Activated CD8-positive, alpha-beta memory T cell treated with anti-CD3 and anti-CD28 coated beads, Interleukin-2, amount 50 U/mL, for 24 hours (primary cell): Measurements from ENCODE around the gene GUK1.

ENCODE experiments used
- DNase-seq: peaks from one replicate; pipeline ENCODE4 v3.0.0-alpha.2; 2020; ENCODE audit errors: extremely low read depth

The GUK1 gene

GRCh38 chr1:228149406-228150119, 9.5 kb downstream of the GUK1 start, which contains the start of gene GJC2:
TSS of gene GJC2 (plus strand) at chr1:228149930. CDS start at chr1:228157759, 7,829 bp downstream.
- DNase-seq = no peak

GRCh38 chr1:228150120-228150460, 10.0 kb downstream of the GUK1 start:
- no peak for DNase-seq

GRCh38 chr1:228150461-228151179, 10.5 kb downstream of the GUK1 start:
- no peak for DNase-seq

- no peak for DNase-seq
Observed at GRCh38 chr1:228151180-228151925, 11.3 kb downstream of the GUK1 start.

GRCh38 chr1:228152097-228152917, 12.2 kb downstream of the GUK1 start:
- no peak for DNase-seq

GRCh38 chr1:228152918-228153258, 12.8 kb downstream of the GUK1 start:
- DNase-seq = no peak

GRCh38 chr1:228154021-228154669, 14.1 kb downstream of the GUK1 start:
- DNase-seq = no peak

GRCh38 chr1:228154670-228155571, 14.8 kb downstream of the GUK1 start:
- DNase-seq = no peak

GRCh38 chr1:228155596-228156514, 15.8 kb downstream of the GUK1 start:
- no peak for DNase-seq

GRCh38 chr1:228156515-228156881, 16.4 kb downstream of the GUK1 start:
- no peak for DNase-seq

- no peak for DNase-seq
Observed at GRCh38 chr1:228156941-228157728, 17.1 kb downstream of the GUK1 start.

- DNase-seq = no peak
Observed at GRCh38 chr1:228157729-228158126, 17.6 kb downstream of the GUK1 start.

- no peak for DNase-seq
Observed at GRCh38 chr1:228158151-228159007, 18.3 kb downstream of the GUK1 start.

GRCh38 chr1:228159008-228159665, 19.1 kb downstream of the GUK1 start:
- no peak for DNase-seq

GRCh38 chr1:228160201-228160761, 20.2 kb downstream of the GUK1 start:
- DNase-seq = no peak

GRCh38 chr1:228161362-228161761, 21.3 kb downstream of the GUK1 start:
- no peak for DNase-seq

- no peak for DNase-seq
Observed at GRCh38 chr1:228161866-228162265, 21.8 kb downstream of the GUK1 start.
